ENCODE data around the gene SMG6. TPM values are rescaled to one million over a fixed set of nuclear protein-coding genes. Genes with fewer than 3 reads are reported as not detected.

Gene SMG6
- total and polyA plus RNA-seq, 2 of the 4 experiments (the other 2 are of a cell fraction): 16.3 to 30.3 TPM

DNA sequence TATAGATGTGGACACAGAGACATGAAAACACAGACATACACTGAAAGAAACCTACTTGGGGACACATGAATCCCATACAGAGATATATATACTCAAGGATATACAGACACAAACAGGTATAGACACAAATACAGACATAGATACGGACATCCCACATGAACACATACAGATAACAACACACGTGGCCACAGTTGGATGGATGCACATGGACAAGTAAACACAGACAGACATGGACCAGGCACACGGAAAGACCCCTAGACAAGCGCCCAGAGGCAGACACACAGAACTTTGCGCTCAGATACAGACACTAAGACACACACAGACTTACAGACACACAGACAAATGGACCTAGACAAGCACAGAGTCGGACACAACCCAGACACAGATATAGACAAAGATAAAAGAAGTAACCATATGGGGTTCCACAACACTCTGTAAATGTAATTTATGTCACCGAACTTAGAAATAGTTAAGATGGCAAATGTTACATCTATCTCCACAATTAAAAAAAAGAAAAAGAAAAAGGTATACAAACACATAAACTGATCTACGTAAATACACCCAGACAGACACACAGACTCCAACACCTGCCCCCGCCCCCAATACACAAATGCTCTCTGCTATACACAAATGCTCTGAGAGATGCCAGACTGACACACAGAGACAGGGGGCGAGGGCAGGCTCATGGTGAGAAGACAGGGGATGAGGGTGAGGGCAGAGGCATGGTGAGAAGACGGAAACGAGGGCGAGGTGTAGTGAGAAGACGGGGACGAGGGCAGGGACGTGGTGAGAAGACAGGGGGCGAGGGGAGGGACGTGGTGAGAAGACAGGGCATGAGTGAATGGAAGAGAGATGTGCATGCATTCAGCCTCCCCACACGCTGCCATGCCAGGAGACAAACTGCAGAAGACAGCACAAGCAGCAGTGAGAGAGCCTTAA lies 118.3 kb downstream of the SMG6 start:
- no peak overlapping the region for H3K4me3 ChIP-seq (ENCODE audit: insufficient read depth, low read depth, low read length)
- no peak overlapping the region for H3K23ac ChIP-seq (ENCODE audit: low read depth, low read length)
- H3K14ac ChIP-seq (replicated peaks; ENCODE audit: low read depth, low read length): no peak overlapping the region
- in situ Hi-C loops (cut with MboI; ENCODE audit: low sequenced_read_pairs) (no loop called here), dilution Hi-C loops (cut with HindIII; ENCODE audit: low sequenced_read_pairs, unreplicated experiment) (no loop called here), intact Hi-C loops (cut with micrococcal nuclease) (no loop called here)
- H3K4me2 ChIP-seq (ENCODE audit: low read depth, low read length): no peak overlapping the region
- H3K27ac ChIP-seq (ENCODE audit: insufficient read depth, low read length): no peak overlapping the region
- no peak overlapping the region for H3K9ac ChIP-seq (ENCODE audit: low read depth, low read length)
- H3K9me3 ChIP-seq (ENCODE audit: control insufficient read depth, insufficient read depth, low read length): no peaks in the 10 kb centered on the region
- H3K79me1 ChIP-seq (ENCODE audit: low read depth in 1 of 2, low read length in 2 of 2): peaks cover 25 to 65% of the 10 kb centered on the region in 2 experiments
- no peak overlapping the region for H4K8ac ChIP-seq (ENCODE audit: low read depth in 2 of 2, low read length in 2 of 2)
- no peak overlapping the region for H4K91ac ChIP-seq (ENCODE audit: insufficient read depth, low read depth, low read length)
- H3K4ac ChIP-seq (ENCODE audit: low read depth, low read length): peak overlapping the region; percentile 15; the same call in 1 of the 2 replicates
- H2BK15ac ChIP-seq (ENCODE audit: low read depth, low read length): no peak overlapping the region; the same call in 2 of the 3 replicates
- H2AK5ac ChIP-seq (ENCODE audit: low read depth, low read length): peak overlapping the region; percentile 24; the same call in 1 of the 2 replicates
- H2AK9ac ChIP-seq (replicated peaks; ENCODE audit: low read depth, low read length, poor library complexity): no peak overlapping the region
- H2BK5ac ChIP-seq (ENCODE audit: low read depth, low read length, poor library complexity, severe bottlenecking): no peak overlapping the region
- H2BK20ac ChIP-seq (ENCODE audit: low read depth, low read length): no peak overlapping the region
- TF ChIP-seq MXI1 (IDR thresholded peaks at IDR 0.05; ENCODE audit: borderline replicate concordance, low read depth, low read length) (no peak), RFX5 (IDR thresholded peaks at IDR 0.05; ENCODE audit: low read depth, low read length) (no peak), POLR2A (IDR thresholded peaks at IDR 0.05; ENCODE audit: low read depth, low read length) (no peak), BHLHE40 (IDR thresholded peaks at IDR 0.05; ENCODE audit: low read depth, low read length) (no peak)
- TF ChIP-seq, protein P1, sequence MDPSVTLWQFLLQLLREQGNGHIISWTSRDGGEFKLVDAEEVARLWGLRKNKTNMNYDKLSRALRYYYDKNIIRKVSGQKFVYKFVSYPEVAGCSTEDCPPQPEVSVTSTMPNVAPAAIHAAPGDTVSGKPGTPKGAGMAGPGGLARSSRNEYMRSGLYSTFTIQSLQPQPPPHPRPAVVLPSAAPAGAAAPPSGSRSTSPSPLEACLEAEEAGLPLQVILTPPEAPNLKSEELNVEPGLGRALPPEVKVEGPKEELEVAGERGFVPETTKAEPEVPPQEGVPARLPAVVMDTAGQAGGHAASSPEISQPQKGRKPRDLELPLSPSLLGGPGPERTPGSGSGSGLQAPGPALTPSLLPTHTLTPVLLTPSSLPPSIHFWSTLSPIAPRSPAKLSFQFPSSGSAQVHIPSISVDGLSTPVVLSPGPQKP (IDR thresholded peaks at IDR 0.05; ENCODE audit: borderline replicate concordance, low read depth, low read length): no peak
- H3K36me3 ChIP-seq (ENCODE audit: control insufficient read depth, insufficient read depth, low read length): peaks cover 24% of the 10 kb centered on the region
- H3K4me1 ChIP-seq (ENCODE audit: control insufficient read depth, insufficient read depth, low read length): peaks cover 32% of the 10 kb centered on the region
- H2BK120ac ChIP-seq (ENCODE audit: low read depth, low read length): no peak overlapping the region
- no peaks in the 10 kb centered on the region for H3K27me3 ChIP-seq (ENCODE audit: control insufficient read depth, insufficient read depth, low read length)
- no peak for DNase-seq
- WGBS, 2 experiments (ENCODE audit: extremely low coverage in 2 of 2, insufficient read length in 1 of 2): 85% methylated on average over 4 of the region's 19 CpGs; no CpG with 5 or more reads in 1 of the 2 experiments
- no peak overlapping the region for H2AFZ ChIP-seq (replicated peaks; ENCODE audit: low read length, poor library complexity)
- CTCF ChIA-PET: no interaction called here
- no peak for ATAC-seq (ENCODE audit: low read depth)
- H3K18ac ChIP-seq (ENCODE audit: low read depth, low read length): no peak overlapping the region
- BruUV-seq (replicated peaks): no TSS peak
- H4K5ac ChIP-seq (ENCODE audit: low read depth, low read length): no peak overlapping the region
- no peaks in the 10 kb centered on the region for H4K20me1 ChIP-seq (ENCODE audit: insufficient read depth, low read length)
- H3K56ac ChIP-seq (ENCODE audit: extremely low read depth, insufficient read depth, low read length): no peak overlapping the region
- H3K9me1 ChIP-seq (ENCODE audit: insufficient read depth, low read length): peaks cover 39% of the 10 kb centered on the region
- POLR2A ChIA-PET (ENCODE audit: unreplicated experiment): no interaction called here
